ENCODE data around the gene SAMD5.

DNA sequence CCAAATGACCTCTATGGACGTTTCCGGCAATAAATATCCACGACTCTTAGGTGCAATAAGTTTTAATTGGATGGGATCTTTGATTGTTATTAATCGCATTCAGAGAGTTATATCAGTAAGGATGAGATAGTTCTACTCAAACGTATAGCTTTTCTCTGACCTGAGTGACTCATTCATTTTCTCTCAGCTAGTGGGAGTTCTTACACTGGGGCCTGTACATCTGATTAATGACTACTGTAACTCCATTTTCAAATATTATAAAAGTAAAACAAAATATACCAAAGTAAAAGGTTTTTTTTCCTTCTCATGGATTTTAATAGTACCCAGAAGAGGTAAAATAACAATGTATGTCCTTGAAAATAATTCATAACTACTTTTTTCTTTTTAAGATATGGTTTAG is 41.1 kb upstream of the SAMD5 start:
- TF ChIP-seq, protein P1, sequence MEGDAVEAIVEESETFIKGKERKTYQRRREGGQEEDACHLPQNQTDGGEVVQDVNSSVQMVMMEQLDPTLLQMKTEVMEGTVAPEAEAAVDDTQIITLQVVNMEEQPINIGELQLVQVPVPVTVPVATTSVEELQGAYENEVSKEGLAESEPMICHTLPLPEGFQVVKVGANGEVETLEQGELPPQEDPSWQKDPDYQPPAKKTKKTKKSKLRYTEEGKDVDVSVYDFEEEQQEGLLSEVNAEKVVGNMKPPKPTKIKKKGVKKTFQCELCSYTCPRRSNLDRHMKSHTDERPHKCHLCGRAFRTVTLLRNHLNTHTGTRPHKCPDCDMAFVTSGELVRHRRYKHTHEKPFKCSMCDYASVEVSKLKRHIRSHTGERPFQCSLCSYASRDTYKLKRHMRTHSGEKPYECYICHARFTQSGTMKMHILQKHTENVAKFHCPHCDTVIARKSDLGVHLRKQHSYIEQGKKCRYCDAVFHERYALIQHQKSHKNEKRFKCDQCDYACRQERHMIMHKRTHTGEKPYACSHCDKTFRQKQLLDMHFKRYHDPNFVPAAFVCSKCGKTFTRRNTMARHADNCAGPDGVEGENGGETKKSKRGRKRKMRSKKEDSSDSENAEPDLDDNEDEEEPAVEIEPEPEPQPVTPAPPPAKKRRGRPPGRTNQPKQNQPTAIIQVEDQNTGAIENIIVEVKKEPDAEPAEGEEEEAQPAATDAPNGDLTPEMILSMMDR (IDR thresholded peaks at IDR 0.05): no peak
- no peak for TF ChIP-seq POLR2A (IDR thresholded peaks at IDR 0.05)
